OCI-LY7 (cell line): ENCODE measurements around the gene LRAT.

Source experiments
- CTCF ChIP-seq: fragments of 200-600 bp; sonication (generic); conservative IDR thresholded peaks from 2 replicates; pipeline ENCODE4 v1.5.1; 2014; ENCODE audit warnings: mild to moderate bottlenecking, antibody characterized with exemption, low read length, moderate library complexity, mixed read lengths
- EZH2phosphoT487 ChIP-seq: fragments of 200-600 bp; sonication (generic); IDR thresholded peaks from 2 replicates; pipeline ENCODE4 v1.6.1; 2018; ENCODE audit warnings: low read depth, borderline replicate concordance, mild to moderate bottlenecking, mixed run types, antibody characterized with exemption, low read length, moderate library complexity, mixed read lengths

- no peak for TF ChIP-seq CTCF
- no peak for TF ChIP-seq EZH2phosphoT487
Measured at GRCh38 chr4:154707877-154708276, 35.9 kb upstream of the LRAT start.
